GM12878 (cell line): Measurements from ENCODE around the gene ACHE. TPM values are rescaled to one million over a fixed set of nuclear protein-coding genes. Genes with fewer than 3 reads are reported as not detected.

Experiments used
- ATAC-seq: fragments of 200-7000 bp; cut with Tn5 transposase; 3 replicates; pipeline ENCODE4 v1.9.1; 2020; ENCODE audit warnings: mild to moderate bottlenecking, moderate library complexity
- BruUV-seq: library from RNA; stranded (reverse); fragments of 400-500 nt; replicated peaks from 2 replicates; lab custom pipeline; 2021; lab: Mats Ljungman, UMichigan
- CTCF ChIA-PET: fragments of 300-600 bp; sonication (Branson Sonifier 250); formaldehyde crosslinking; extraction: SDS; loops from one replicate; lab custom pipeline; 2021; ENCODE audit warnings: inconsistent platforms; lab: Yijun Ruan, JAX
- POLR2A ChIA-PET: fragments of 350-600 bp; formaldehyde crosslinking; extraction: SDS; loops from one replicate; lab custom pipeline; 2021; ENCODE audit warnings: inconsistent platforms; lab: Charles Lee
- RAD21 ChIA-PET: fragments of 300-600 bp; sonication (Branson Sonifier 250); formaldehyde crosslinking; loops from one replicate; lab custom pipeline; 2023; ENCODE audit warnings: antibody characterized with exemption; ENCODE audit not compliant: unreplicated experiment; lab: Charles Lee
- SMC1A ChIA-PET: fragments of 300-600 bp; sonication (Branson Sonifier 250); formaldehyde crosslinking; loops from one replicate; lab custom pipeline; 2023; ENCODE audit not compliant: unreplicated experiment, uncharacterized antibody; lab: Charles Lee
- DNase-seq: peaks from one replicate; pipeline ENCODE4 v3.0.0-alpha.2; 2011; ENCODE audit warnings: low read depth, low spot score
- FAIRE-seq: peaks from 3 replicates; lab custom pipeline; 2011; peaks lifted over from hg19 to GRCh38; lab: Jason Lieb, UNC
- H2AFZ ChIP-seq: 2 replicates; pipeline ENCODE4 v1.6.0; 2011; ENCODE audit warnings: low read depth, low read length, control low read depth; ENCODE audit not compliant: control insufficient read depth
- H3K27ac ChIP-seq: 2 replicates; pipeline ENCODE4 v1.5.1; 2011; ENCODE audit warnings: control low read depth; ENCODE audit not compliant: control insufficient read depth, insufficient read depth
- H3K27me3 ChIP-seq, 2 experiments: replicated peaks in 1 of 2; 2 replicates each; pipeline versions ENCODE4 v1.6.0 to v1.6.1; 2011; ENCODE audit warnings: low read length in 1 of 2; ENCODE audit not compliant: control insufficient read depth in 2 of 2, insufficient read depth in 2 of 2
- H3K36me3 ChIP-seq, 2 experiments: 2 replicates each; pipeline ENCODE4 v1.5.1; 2011; ENCODE audit warnings: low read length in 1 of 2; ENCODE audit not compliant: control insufficient read depth in 2 of 2, insufficient read depth in 2 of 2
- H3K4me1 ChIP-seq: 2 replicates; pipeline ENCODE4 v1.6.1; 2011; ENCODE audit warnings: mild to moderate bottlenecking, low read length, moderate library complexity, mixed read lengths; ENCODE audit not compliant: control insufficient read depth, insufficient read depth
- H3K4me2 ChIP-seq: 2 replicates; pipeline ENCODE4 v1.6.0; 2011; ENCODE audit warnings: control low read depth; ENCODE audit not compliant: control insufficient read depth, insufficient read depth
- H3K4me3 ChIP-seq: fragments of 200-600 bp; sonication (generic); 2 replicates; pipeline ENCODE4 v1.5.1; 2016
- H3K79me2 ChIP-seq: 2 replicates; pipeline ENCODE4 v1.6.0; 2011; ENCODE audit warnings: low read length; ENCODE audit not compliant: control insufficient read depth, insufficient read depth
- H3K9ac ChIP-seq: 2 replicates; pipeline ENCODE4 v1.8.0; 2011; ENCODE audit warnings: low read length, control low read depth, mixed read lengths; ENCODE audit not compliant: control insufficient read depth, insufficient read depth
- H3K9me3 ChIP-seq: replicated peaks from 3 replicates; pipeline ENCODE4 v1.5.1; 2011; ENCODE audit warnings: mild to moderate bottlenecking, low read length; ENCODE audit not compliant: control insufficient read depth, insufficient read depth
- H4K20me1 ChIP-seq: 2 replicates; pipeline ENCODE4 v1.6.0; 2011; ENCODE audit not compliant: control insufficient read depth, insufficient read depth
- BHLHE40 ChIP-seq, 2 experiments: fragments of 450-650 bp in 1 of 2; IDR thresholded peaks; 2 replicates each; pipeline ENCODE4 v1.6.1; 2011 to 2017; ENCODE audit warnings: low read depth in 2 of 2, borderline replicate concordance in 1 of 2, improper control_type of control experiment in 1 of 2, low read length in 1 of 2, mild to moderate bottlenecking in 1 of 2
- BRCA1 ChIP-seq: IDR thresholded peaks from 2 replicates; pipeline ENCODE4 v1.6.1; 2011; ENCODE audit warnings: low read depth, low read length, improper control_type of control experiment
- E2F4 ChIP-seq: IDR thresholded peaks from 2 replicates; pipeline ENCODE4 v1.6.1; 2012; ENCODE audit warnings: low read depth, low read length, improper control_type of control experiment
- GATAD2B ChIP-seq: fragments of 450-650 bp; conservative IDR thresholded peaks from 2 replicates; pipeline ENCODE4 v1.6.1; 2017; ENCODE audit warnings: low read depth, mild to moderate bottlenecking, moderate library complexity
- HDAC2 ChIP-seq: fragments of 200-600 bp; sonication (generic); IDR thresholded peaks from 2 replicates; pipeline ENCODE4 v1.6.1; 2017
- IRF4 ChIP-seq: IDR thresholded peaks from 2 replicates; pipeline ENCODE4 v1.6.1; 2011; ENCODE audit warnings: low read depth, low read length
- KLF5 ChIP-seq: fragments of 450-650 bp; IDR thresholded peaks from 2 replicates; pipeline ENCODE4 v1.6.1; 2014; ENCODE audit warnings: mild to moderate bottlenecking; ENCODE audit not compliant: partially characterized antibody
- MTA3 ChIP-seq: IDR thresholded peaks from 2 replicates; pipeline ENCODE4 v1.6.1; 2012; ENCODE audit warnings: low read length, inconsistent platforms, borderline replicate concordance
- NBN ChIP-seq: fragments of 450-650 bp; IDR thresholded peaks from 2 replicates; pipeline ENCODE4 v1.6.1; 2016
- PAX8 ChIP-seq: fragments of 450-650 bp; IDR thresholded peaks from 2 replicates; pipeline ENCODE4 v1.6.1; 2017; ENCODE audit warnings: mild to moderate bottlenecking, moderate library complexity
- RBBP5 ChIP-seq: fragments of 200-600 bp; sonication (generic); conservative IDR thresholded peaks from 2 replicates; pipeline ENCODE4 v1.6.1; 2016
- RFX5 ChIP-seq: IDR thresholded peaks from 2 replicates; pipeline ENCODE4 v1.6.1; 2011; ENCODE audit warnings: low read depth, low read length, improper control_type of control experiment
- SIX5 ChIP-seq: IDR thresholded peaks from 2 replicates; pipeline ENCODE4 v1.6.1; 2011; ENCODE audit warnings: mild to moderate bottlenecking, low read depth, low read length, moderate library complexity; ENCODE audit not compliant: severe bottlenecking
- SMAD1 ChIP-seq: fragments of 450-650 bp; IDR thresholded peaks from 2 replicates; pipeline ENCODE4 v1.6.1; 2018; ENCODE audit warnings: mild to moderate bottlenecking, low read depth; ENCODE audit not compliant: partially characterized antibody
- SMC3 ChIP-seq: IDR thresholded peaks from 2 replicates; pipeline ENCODE4 v1.6.1; 2011; ENCODE audit warnings: low read length, improper control_type of control experiment, borderline replicate concordance
- ZNF274 ChIP-seq: IDR thresholded peaks from one replicate; pipeline ENCODE4 v1.8.0; 2011; ENCODE audit not compliant: insufficient read length, insufficient read depth
- WGBS: methylation state at CpG from one replicate; pipeline ENCODE4 v1.1.6; 2016; ENCODE audit warnings: low lambda C conversion rate; ENCODE audit not compliant: insufficient replicate concordance, insufficient coverage; ENCODE audit errors: missing lambda C conversion rate; 5-methylcytosine and 5-hydroxymethylcytosine counted together
- in situ Hi-C: fragments of 300-500 bp; cut with MboI; formaldehyde crosslinking; loops from 9 replicates; pipeline ENCODE4 v1.14.3; 2018; ENCODE audit warnings: mixed read lengths
- intact Hi-C: fragments of 100-400 bp; cut with micrococcal nuclease; formaldehyde crosslinking; loops from one replicate; pipeline ENCODE4 v1.14.2; 2022; ENCODE audit not compliant: unreplicated experiment
- polyA plus RNA-seq, 11 experiments: library from polyadenylated mRNA; depleted of rRNA in 4 of 11; unstranded in 6 of 11; stranded (reverse) in 5 of 11; fragments of >200 nt; fragmentation: Nextera tagmentation in 4 of 11; fragmentation: Illumina TruSeq in 1 of 11; extraction: Ambion mirVana in 4 of 11; extraction: Trizol in 1 of 11; gene quantifications; 1 replicate in 1 of 11; 2 replicates in 10 of 11; pipeline versions ENCODE4 v1.2.1 to v1.2.3, GENCODE V29; 2011 to 2016; ENCODE audit warnings: inconsistent platforms in 2 of 11, missing spikeins in 2 of 11, low read depth in 1 of 11
- total RNA-seq, 4 experiments: library from RNA; depleted of rRNA in 3 of 4; stranded (reverse); fragments of >200 nt in 3 of 4; fragmentation: Illumina TruSeq in 1 of 4; extraction: Trizol in 1 of 4; gene quantifications; 2 replicates each; pipeline versions ENCODE4 v1.2.1 to v1.2.3, GENCODE V29; 2013 to 2021
- TF ChIP-seq, protein P1 (sequence below): fragments of 450-650 bp; IDR thresholded peaks from 2 replicates; pipeline ENCODE4 v1.6.1; 2016; ENCODE audit warnings: mild to moderate bottlenecking
- TF ChIP-seq, protein P2 (sequence below): fragments of 450-650 bp; IDR thresholded peaks from 2 replicates; pipeline ENCODE4 v1.6.1; 2017; ENCODE audit warnings: mild to moderate bottlenecking

Gene ACHE
- total and polyA plus RNA-seq, 10 of the 15 experiments (the other 5 are each of a cell fraction or from before 2014, with no cell fraction given): 0.07 to 5.1 (median 2.3) TPM; not detected in 1

DNA sequence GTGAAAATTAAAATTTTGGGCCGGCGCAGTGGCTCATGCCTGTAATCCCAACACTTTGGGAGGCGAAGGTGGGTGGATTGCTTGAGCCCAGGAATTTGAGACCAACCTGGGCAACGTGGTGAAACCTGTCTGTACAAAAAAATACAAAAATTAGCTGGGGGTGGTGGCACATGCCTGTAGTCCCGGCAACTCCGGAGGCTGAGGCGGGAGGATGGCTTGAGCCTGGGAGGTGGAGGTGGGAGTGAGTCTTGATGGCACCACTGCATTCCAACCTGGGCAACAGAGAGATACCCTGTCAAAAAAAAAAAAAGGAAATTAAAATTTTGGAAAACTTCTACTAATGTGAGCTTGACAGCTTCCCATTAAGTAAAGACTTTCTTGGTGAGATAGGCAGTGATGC lies 17.7 kb downstream of the ACHE start:
- Histone ChIP-seq H3K79me2 (peaks cover 71% of the 10 kb centered on the region), H3K27me3 (no peaks in the 10 kb centered on the region), H3K9me3 (no peaks in the 10 kb centered on the region; the same call in 2 of the 3 replicates), H3K27ac (no peak overlapping the region), H2AFZ (no peak overlapping the region), H3K4me2 (peak overlapping the region; percentile 65), H3K36me3 (peaks cover 13 to 31% of the 10 kb centered on the region in 2 experiments; a peak in 3 of 4 replicates), H3K4me1 (peaks cover 6% of the 10 kb centered on the region; the same call in 1 of the 2 replicates), H4K20me1 (peaks cover 3% of the 10 kb centered on the region; the same call in 1 of the 2 replicates)
- in situ Hi-C loops (no loop called here), intact Hi-C loops (no loop called here)
- SMC1A ChIA-PET: interaction anchor here (4.1 kb wide), 1 partner anchor 10 kb away, joined by 33 read pairs; the partner anchor contains the start of gene UFSP1
- DNase-seq: no peak
- RAD21 ChIA-PET: no interaction called here
- no peak for FAIRE-seq
- CTCF ChIA-PET: interaction anchor here (0.6 to 1.7 kb wide), 6 partner anchors 9 to 199 kb away, joined by 3 to 7 read pairs (median 4); partner anchors contain the start of genes SLC12A9 and UFSP1
- POLR2A ChIA-PET: interaction anchor here (7.0 kb wide), 1 partner anchor 11 kb away, joined by 131 read pairs; the partner anchor contains the start of gene UFSP1
- BruUV-seq: no TSS peak
- 69% methylated on average over 7 of the region's 7 CpGs for WGBS
- ATAC-seq: no peak
- TF ChIP-seq HDAC2: no peak
- no peak for TF ChIP-seq KLF5
- no peak for TF ChIP-seq GATAD2B
- TF ChIP-seq SMAD1: no peak
- TF ChIP-seq, protein P1, sequence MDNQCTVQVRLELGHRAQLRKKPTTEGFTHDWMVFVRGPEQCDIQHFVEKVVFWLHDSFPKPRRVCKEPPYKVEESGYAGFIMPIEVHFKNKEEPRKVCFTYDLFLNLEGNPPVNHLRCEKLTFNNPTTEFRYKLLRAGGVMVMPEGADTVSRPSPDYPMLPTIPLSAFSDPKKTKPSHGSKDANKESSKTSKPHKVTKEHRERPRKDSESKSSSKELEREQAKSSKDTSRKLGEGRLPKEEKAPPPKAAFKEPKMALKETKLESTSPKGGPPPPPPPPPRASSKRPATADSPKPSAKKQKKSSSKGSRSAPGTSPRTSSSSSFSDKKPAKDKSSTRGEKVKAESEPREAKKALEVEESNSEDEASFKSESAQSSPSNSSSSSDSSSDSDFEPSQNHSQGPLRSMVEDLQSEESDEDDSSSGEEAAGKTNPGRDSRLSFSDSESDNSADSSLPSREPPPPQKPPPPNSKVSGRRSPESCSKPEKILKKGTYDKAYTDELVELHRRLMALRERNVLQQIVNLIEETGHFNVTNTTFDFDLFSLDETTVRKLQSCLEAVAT: no peak
- no peak for TF ChIP-seq NBN
- no peak for TF ChIP-seq RBBP5
- no peak for TF ChIP-seq BHLHE40 (IDR thresholded peaks at IDR 0.05; ENCODE audit: borderline replicate concordance in 1 of 2, low read depth in 2 of 2, low read length in 1 of 2)
- no peak for TF ChIP-seq BRCA1
- no peak for TF ChIP-seq RFX5
- no peak for TF ChIP-seq SIX5
- TF ChIP-seq PAX8: no peak
- TF ChIP-seq SMC3: no peak
- no peak for TF ChIP-seq IRF4
- TF ChIP-seq ZNF274: no peak
- TF ChIP-seq E2F4: no peak
- no peak for TF ChIP-seq MTA3
- TF ChIP-seq, protein P2, sequence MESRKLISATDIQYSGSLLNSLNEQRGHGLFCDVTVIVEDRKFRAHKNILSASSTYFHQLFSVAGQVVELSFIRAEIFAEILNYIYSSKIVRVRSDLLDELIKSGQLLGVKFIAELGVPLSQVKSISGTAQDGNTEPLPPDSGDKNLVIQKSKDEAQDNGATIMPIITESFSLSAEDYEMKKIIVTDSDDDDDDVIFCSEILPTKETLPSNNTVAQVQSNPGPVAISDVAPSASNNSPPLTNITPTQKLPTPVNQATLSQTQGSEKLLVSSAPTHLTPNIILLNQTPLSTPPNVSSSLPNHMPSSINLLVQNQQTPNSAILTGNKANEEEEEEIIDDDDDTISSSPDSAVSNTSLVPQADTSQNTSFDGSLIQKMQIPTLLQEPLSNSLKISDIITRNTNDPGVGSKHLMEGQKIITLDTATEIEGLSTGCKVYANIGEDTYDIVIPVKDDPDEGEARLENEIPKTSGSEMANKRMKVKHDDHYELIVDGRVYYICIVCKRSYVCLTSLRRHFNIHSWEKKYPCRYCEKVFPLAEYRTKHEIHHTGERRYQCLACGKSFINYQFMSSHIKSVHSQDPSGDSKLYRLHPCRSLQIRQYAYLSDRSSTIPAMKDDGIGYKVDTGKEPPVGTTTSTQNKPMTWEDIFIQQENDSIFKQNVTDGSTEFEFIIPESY: no peak
- TF ChIP-seq, all 136 proteins: peak for 0
- H3K4me3 ChIP-seq: no peak overlapping the region
- peak overlapping the region; percentile 26 for H3K9ac ChIP-seq
